Fibroblast of skin of abdomen (primary cell): ENCODE data around the gene CRYGA.
A peak's percentile ranks its signal among the peaks of the same experiment; 100 is the strongest.
"Not testable (repeated sequence)": the region's sequence is repeated elsewhere in the genome, so short reads cannot be mapped to it uniquely, and the experiment has no call there.

Experiments used
- DNase-seq: peaks from one replicate; pipeline ENCODE4 v3.0.0-alpha.2; 2013

CRYGA gene

GRCh38 chr2:208164951-208165755 is 1.8 kb upstream of the CRYGA start:
- no peak for DNase-seq

GRCh38 chr2:208156439-208156838 is 7.0 kb downstream of the CRYGA start:
- no peak for DNase-seq

DNA sequence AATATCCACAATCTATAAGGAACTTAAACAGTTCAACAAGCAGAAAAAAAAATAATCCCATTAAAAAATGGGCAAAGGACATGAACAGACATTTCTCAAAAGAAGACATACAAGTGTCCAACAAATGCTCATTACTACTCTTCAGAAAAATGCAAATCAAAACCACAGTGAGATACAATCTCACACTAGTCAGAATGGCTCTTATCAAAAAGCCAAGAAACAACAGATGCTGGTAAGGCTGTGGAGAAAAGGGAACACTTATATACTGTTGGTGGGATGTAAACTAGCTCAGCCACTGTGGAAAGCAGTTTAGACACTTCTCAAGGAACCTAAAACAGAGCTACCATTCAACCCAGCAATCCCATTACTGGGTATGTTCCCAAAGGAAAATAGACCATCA is 10.2 kb downstream of the CRYGA start:
- no peak for DNase-seq

DNA sequence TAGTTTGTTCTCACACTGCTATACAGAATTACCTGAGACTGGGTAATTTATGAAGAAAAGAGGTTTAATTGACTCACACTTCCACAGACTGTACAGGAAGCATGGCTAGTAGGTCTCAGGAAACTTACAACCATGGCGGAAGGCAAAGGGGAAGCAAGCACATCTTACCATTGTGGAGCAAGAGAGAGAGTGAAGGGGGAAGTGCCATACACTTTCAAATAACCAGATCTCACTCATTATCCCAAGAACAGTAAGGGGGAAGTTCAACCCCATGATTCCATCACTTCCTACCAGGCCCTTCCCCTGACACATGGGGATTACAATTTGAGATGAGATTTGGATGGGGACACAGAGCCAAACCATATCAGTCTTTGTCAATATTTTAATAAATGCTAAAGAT is 12.4 kb downstream of the CRYGA start:
- no peak for DNase-seq

GRCh38 chr2:208150094-208150493 is 13.3 kb downstream of the CRYGA start:
- DNase-seq: no peak

- DNase-seq: no peak
These were observed 14.6 kb downstream of the CRYGA start for GRCh38 chr2:208148803-208149202.

GRCh38 chr2:208147759-208148158 is 15.6 kb downstream of the CRYGA start:
- no peak for DNase-seq

- DNase-seq: no peak
These were observed 16.4 kb downstream of the CRYGA start for GRCh38 chr2:208147008-208147407.

- no peak for DNase-seq
These were observed 17.4 kb downstream of the CRYGA start, which contains the start of gene CRYGB for GRCh38 chr2:208146006-208146405. TSS of gene CRYGB (minus strand) at chr2:208146158. CDS start at chr2:208146120, 38 bp downstream.

- no peak for DNase-seq
These were observed 20.2 kb downstream of the CRYGA start for GRCh38 chr2:208142925-208143799.

DNA sequence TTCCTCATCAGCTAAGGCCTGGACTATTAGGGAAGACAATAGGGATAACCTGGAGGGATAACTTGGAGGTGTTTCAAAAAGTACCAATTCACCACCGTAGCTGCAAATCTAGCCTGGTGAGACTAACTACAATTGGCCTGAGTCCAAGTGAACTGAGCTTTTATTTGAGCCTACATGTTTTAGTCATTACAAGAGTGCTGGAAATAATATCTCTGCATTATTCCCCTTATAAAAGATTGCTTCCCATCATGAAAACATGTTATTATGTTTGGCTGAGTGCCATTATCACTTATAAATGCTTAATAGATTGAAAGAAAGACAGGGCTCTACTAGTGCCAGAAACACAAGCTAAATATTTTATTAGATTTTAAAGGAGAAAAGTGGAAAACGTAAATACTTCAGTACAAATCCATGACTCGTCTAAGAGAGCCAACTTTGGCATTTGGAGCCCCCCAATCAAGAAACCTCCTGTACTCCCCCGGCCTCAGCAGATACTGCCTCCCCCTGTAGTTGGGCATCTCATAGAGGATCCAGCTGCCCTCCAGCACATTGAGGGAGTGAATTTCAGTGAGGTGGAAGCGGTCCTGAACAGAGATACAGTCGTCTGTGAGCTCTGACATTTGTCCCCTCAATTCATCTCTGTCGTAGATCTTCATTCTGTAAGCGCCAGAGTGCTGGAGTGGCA is 21.0 kb downstream of the CRYGA start:
- DNase-seq: peak; percentile 7

- no peak for DNase-seq
These were observed 23.9 kb downstream of the CRYGA start for GRCh38 chr2:208139447-208139846.

GRCh38 chr2:208138334-208138733 is 25.1 kb downstream of the CRYGA start:
- DNase-seq: not testable (repeated sequence)

GRCh38 chr2:208136716-208137094 is 26.7 kb downstream of the CRYGA start:
- DNase-seq: no peak

DNA sequence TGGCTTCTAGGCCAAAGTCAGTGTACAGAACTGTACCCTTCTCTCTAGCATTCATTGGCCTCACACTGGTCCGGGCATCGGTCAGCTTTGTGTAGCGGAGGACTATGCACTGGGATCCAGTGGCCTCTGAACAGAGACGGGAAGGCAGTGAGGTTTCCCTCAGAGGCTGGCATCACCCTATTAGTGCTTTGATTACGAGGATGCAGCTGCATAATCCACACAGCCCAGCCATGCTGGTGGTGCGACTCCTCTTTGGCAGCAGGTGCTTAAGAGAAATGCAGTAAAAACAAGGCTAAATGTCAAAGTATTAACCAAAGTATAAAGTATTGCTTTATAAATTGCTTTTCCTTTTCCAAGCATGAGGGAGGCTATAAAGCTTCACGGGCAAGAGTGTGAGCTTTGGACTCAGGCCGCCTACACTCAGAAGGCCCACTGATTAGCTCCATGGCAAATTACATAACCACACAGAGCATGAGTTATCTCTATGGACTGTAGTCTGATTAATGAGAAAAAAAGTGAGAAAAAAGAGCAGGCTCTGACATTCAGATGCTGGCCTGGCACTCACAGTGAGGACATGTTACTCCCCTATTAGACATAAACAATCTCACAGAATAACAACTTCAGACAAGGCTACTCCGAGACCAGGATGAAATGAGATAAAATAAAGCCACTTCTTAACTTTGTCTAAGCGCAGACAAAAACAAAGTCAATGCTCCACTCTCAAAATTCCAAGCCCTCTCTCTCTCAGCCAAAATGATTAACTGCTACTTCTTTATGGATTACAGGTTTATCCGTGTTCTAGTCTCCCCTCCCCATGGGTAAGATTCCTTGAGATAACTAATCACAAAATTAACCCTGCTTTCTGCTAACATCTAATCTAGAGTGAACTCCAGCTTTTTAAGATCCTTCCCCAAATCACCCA is 27.3 kb downstream of the CRYGA start:
- DNase-seq: no peak

DNA sequence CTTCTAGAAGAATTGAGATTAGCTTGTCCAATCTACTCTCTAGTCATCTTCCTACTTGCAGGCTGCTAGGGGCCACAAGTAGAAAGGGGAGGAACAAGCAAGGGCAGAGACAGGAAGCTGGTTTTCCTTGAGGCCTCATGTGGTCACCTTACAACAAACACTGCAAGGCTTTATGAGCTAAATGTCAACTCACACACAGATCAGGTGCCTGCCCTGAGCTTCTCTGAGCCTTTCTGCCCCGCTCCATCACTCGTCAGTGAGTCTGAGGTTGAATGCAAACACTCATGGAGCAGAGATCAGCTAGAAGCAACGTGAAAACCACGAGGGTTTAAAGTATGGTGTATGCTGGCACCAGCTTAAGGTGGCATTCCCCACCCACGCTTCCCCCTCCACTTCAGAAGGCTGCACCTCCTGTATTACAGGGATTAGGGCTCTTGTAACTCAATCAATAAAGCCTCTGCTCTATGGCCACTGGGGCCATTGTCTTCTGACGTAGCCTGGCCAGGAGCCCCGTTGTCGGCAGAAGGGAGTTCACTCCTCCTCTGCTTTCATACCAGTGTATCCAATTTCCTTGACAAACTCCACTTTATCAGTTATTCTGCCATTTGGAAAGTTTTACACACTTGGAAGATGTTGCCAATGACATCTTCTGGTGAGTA is 28.3 kb downstream of the CRYGA start:
- no peak for DNase-seq

- DNase-seq: no peak
These were observed 32.7 kb downstream of the CRYGA start for GRCh38 chr2:208130712-208131110.

- no peak for DNase-seq
These were observed 33.4 kb downstream of the CRYGA start, which contains the start of gene CRYGC for GRCh38 chr2:208129744-208130711. TSS of gene CRYGC (minus strand) at chr2:208129828. CDS start at chr2:208129792, 36 bp downstream.

GRCh38 chr2:208128136-208128535 is 35.3 kb downstream of the CRYGA start:
- DNase-seq: no peak

DNA sequence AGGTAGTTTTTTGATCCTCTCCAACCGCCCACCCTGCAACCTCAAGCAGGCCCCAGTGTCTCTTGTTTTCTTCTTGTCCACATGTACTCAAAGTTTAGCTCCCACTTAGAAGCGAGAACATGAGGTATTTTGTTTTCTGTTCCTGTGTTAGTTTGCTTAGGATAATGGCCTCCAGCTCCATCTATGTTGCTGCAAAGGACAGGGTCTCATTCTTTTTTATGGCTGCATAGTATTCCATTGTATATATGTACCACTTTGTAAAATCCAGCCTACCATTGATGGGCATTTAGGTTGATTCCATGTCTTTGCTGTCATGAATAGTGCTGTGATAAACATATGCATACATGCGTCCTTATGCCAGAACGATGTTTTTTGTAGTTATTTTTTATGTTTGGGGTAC is 36.3 kb downstream of the CRYGA start:
- DNase-seq: no peak
